ENCODE measurements around the gene GALNT15. TPM values are rescaled to one million over a fixed set of nuclear protein-coding genes. Genes with fewer than 3 reads are reported as not detected.

Gene GALNT15
- total RNA-seq, 1 experiment from 2014 or later, result not detected

DNA sequence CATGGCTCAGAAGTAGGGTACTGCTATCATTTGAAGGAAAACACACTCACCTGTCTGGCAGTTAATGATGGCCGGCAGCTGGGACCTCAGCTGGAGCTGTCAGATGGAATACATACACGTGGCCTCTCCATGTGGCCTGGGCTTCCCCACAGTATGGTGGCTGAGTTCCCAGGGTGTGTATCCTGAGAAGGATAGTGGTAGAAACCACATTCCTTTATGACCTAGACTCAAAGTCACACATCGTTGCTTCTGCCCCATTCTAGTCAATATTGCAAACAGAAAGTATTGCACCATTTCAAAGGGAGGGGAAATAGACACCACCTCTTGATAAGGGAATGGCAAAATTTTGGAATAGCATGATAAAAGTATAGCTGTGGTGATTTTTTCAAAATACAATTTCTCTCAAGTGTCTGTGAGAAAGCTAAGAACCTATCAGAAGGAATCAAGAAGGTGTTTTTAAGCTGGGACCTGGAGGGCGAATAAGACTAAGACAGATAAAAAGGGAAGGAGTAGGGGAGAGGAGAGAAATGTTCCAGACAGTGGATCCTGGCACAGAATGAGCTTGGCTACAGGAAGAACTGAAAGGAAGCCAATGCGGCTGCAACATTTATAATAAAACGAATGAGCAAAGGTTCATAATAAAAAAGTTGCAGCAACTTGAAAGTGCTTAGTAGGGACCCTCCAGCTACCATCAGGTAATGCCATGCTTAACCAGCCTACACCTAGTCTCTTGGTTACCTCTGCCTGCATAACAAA is 40.1 kb upstream of the GALNT15 start:
- intact Hi-C loops (cut with micrococcal nuclease; ENCODE audit: unreplicated experiment), result no loop called here
- H3K79me2 ChIP-seq (ENCODE audit: low read depth), result no peaks in the 10 kb centered on the region
- POLR2A ChIA-PET (ENCODE audit: unreplicated experiment), result no interaction called here
- no peak for TF ChIP-seq EZH2 (IDR thresholded peaks at IDR 0.05; ENCODE audit: low read depth)
- TF ChIP-seq, protein P1, sequence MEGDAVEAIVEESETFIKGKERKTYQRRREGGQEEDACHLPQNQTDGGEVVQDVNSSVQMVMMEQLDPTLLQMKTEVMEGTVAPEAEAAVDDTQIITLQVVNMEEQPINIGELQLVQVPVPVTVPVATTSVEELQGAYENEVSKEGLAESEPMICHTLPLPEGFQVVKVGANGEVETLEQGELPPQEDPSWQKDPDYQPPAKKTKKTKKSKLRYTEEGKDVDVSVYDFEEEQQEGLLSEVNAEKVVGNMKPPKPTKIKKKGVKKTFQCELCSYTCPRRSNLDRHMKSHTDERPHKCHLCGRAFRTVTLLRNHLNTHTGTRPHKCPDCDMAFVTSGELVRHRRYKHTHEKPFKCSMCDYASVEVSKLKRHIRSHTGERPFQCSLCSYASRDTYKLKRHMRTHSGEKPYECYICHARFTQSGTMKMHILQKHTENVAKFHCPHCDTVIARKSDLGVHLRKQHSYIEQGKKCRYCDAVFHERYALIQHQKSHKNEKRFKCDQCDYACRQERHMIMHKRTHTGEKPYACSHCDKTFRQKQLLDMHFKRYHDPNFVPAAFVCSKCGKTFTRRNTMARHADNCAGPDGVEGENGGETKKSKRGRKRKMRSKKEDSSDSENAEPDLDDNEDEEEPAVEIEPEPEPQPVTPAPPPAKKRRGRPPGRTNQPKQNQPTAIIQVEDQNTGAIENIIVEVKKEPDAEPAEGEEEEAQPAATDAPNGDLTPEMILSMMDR (conservative IDR thresholded peaks at IDR 0.05), result no peak
- H4K20me1 ChIP-seq (ENCODE audit: insufficient read depth), result no peaks in the 10 kb centered on the region
- H3K4me3 ChIP-seq, result no peak overlapping the region
- no peaks in the 10 kb centered on the region for H3K4me1 ChIP-seq (replicated peaks; ENCODE audit: insufficient read depth)
- no peaks in the 10 kb centered on the region for H3F3A ChIP-seq (ENCODE audit: insufficient read depth, low read depth)
- H3K9me2 ChIP-seq (ENCODE audit: insufficient read depth), result no peaks in the 10 kb centered on the region
- BruUV-seq (replicated peaks), result no TSS peak
- no peak overlapping the region for H3K4me2 ChIP-seq
- no peak overlapping the region for H2AFZ ChIP-seq
- no peak overlapping the region for H3K27ac ChIP-seq
- H3K36me3 ChIP-seq (ENCODE audit: low read depth), result no peaks in the 10 kb centered on the region
- CTCF ChIA-PET, result no interaction called here
- no peaks in the 10 kb centered on the region for H3K27me3 ChIP-seq (ENCODE audit: insufficient read depth, low read depth)
- no peak for DNase-seq
- 0 out of 2 replicates have a peak, but pooled peaks cover 3% of the 10 kb centered on the region for H3K9me3 ChIP-seq (ENCODE audit: insufficient read depth, low read depth)

GRCh38 chr3:16136055-16136454 is 38.4 kb upstream of the GALNT15 start:
- intact Hi-C loops (cut with micrococcal nuclease; ENCODE audit: unreplicated experiment), result no loop called here
- no peaks in the 10 kb centered on the region for H3K36me3 ChIP-seq (ENCODE audit: low read depth)
- no TSS peak for BruUV-seq (replicated peaks)
- TF ChIP-seq EZH2 (IDR thresholded peaks at IDR 0.05; ENCODE audit: low read depth), result no peak
- TF ChIP-seq, protein P1 (conservative IDR thresholded peaks at IDR 0.05), result no peak
- no peak overlapping the region for H3K4me3 ChIP-seq
- H3K9me2 ChIP-seq (ENCODE audit: insufficient read depth), result no peaks in the 10 kb centered on the region
- H3K4me2 ChIP-seq, result no peak overlapping the region
- H4K20me1 ChIP-seq (ENCODE audit: insufficient read depth), result no peaks in the 10 kb centered on the region
- no peaks in the 10 kb centered on the region for H3F3A ChIP-seq (ENCODE audit: insufficient read depth, low read depth)
- 0 out of 2 replicates have a peak, but pooled peaks cover 3% of the 10 kb centered on the region for H3K9me3 ChIP-seq (ENCODE audit: insufficient read depth, low read depth)
- POLR2A ChIA-PET (ENCODE audit: unreplicated experiment), result no interaction called here
- H3K79me2 ChIP-seq (ENCODE audit: low read depth), result no peaks in the 10 kb centered on the region
- no peak overlapping the region for H3K27ac ChIP-seq
- CTCF ChIA-PET, result no interaction called here
- no peak for DNase-seq
- H3K27me3 ChIP-seq (ENCODE audit: insufficient read depth, low read depth), result no peaks in the 10 kb centered on the region
- H3K4me1 ChIP-seq (replicated peaks; ENCODE audit: insufficient read depth), result no peaks in the 10 kb centered on the region
- no peak overlapping the region for H2AFZ ChIP-seq

DNA sequence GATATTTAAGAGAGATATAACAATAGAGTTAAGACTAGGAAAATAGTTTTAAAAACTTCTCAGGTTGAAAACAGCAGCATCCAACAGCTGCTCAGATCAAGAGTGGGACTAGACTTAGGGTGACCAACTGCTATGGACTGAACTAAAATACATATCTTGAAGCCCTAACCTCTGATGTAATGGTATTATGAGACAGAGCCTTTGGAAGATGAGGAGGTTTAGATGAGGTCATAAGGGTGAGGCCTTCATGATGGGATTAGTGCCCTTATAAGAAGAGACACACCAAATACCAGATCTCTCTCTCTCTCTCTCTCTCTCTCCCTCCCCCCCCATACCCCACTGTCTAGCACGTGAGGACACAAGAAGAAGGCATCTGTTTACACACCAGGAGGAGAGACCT is 37.4 kb upstream of the GALNT15 start:
- TF ChIP-seq EZH2 (IDR thresholded peaks at IDR 0.05; ENCODE audit: low read depth), result no peak
- TF ChIP-seq, protein P1 (conservative IDR thresholded peaks at IDR 0.05), result no peak
- H3K9me2 ChIP-seq (ENCODE audit: insufficient read depth), result no peaks in the 10 kb centered on the region
- H3K79me2 ChIP-seq (ENCODE audit: low read depth), result no peaks in the 10 kb centered on the region
- H4K20me1 ChIP-seq (ENCODE audit: insufficient read depth), result no peaks in the 10 kb centered on the region
- H3K4me3 ChIP-seq, result no peak overlapping the region
- no peak overlapping the region for H2AFZ ChIP-seq
- ChIA-PET POLR2A (ENCODE audit: unreplicated experiment) (interaction anchor here (0.8 kb wide), 1 partner anchor 853 kb away, joined by 6 read pairs; no protein-coding TSS in a partner anchor), CTCF (no interaction called here)
- H3K27ac ChIP-seq, result no peak overlapping the region
- H3K9me3 ChIP-seq (ENCODE audit: insufficient read depth, low read depth), result 0 out of 2 replicates have a peak, but pooled peaks cover 3% of the 10 kb centered on the region
- H3F3A ChIP-seq (ENCODE audit: insufficient read depth, low read depth), result no peaks in the 10 kb centered on the region
- no TSS peak for BruUV-seq (replicated peaks)
- no peaks in the 10 kb centered on the region for H3K36me3 ChIP-seq (ENCODE audit: low read depth)
- H3K4me2 ChIP-seq, result no peak overlapping the region
- no peaks in the 10 kb centered on the region for H3K27me3 ChIP-seq (ENCODE audit: insufficient read depth, low read depth)
- intact Hi-C loops (cut with micrococcal nuclease; ENCODE audit: unreplicated experiment), result no loop called here
- H3K4me1 ChIP-seq (replicated peaks; ENCODE audit: insufficient read depth), result no peaks in the 10 kb centered on the region
- no peak for DNase-seq
